Breast epithelium (tissue), 3 donors: ENCODE measurements around the gene ICAM2.

ENCODE experiments used
- CTCF ChIP-seq, 3 donors: fragments of 450-650 bp; IDR thresholded peaks; one replicate each; pipeline ENCODE4 v1.5.1; 2016 to 2017; ENCODE audit warnings: antibody characterized with exemption in 3 of 3, mild to moderate bottlenecking in 3 of 3, moderate library complexity in 3 of 3
- POLR2AphosphoS5 ChIP-seq, 3 donors: sonication (generic); formaldehyde crosslinking; IDR thresholded peaks; one replicate each; pipeline ENCODE4 v1.6.1; 2017; ENCODE audit warnings: antibody characterized with exemption in 3 of 3

DNA sequence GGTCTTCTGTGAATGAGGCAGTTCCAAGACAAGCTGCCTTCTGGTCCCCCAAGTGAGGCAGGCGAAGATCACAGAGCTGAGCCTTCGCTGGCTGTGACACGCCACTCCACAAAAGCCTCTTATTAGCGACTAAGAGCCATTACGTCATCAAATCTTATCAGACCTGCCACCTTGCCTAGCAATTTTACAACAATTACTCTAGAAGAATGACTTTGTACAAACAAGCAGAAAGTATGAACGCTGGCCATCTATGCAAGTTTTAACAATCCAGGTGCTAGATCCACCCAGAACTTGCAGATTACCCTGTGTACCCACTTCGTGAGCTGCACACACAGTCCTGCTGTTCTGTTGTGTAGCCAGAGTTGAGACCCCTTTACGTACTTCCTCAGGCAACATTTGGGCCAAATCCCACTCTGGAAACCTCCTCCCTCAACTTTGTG, 3.8 kb upstream of the ICAM2 start:
- TF ChIP-seq CTCF (IDR thresholded peaks at IDR 0.05) (no peak), POLR2AphosphoS5 (IDR thresholded peaks at IDR 0.05) (no peak)
